Upper lobe of right lung (tissue), 1 donor: ENCODE data around the gene GRIN3B. TPM values are rescaled to one million over a fixed set of nuclear protein-coding genes. Genes with fewer than 3 reads are reported as not detected.

Experiments used
- ATAC-seq: fragments of 200-7000 bp; cut with Tn5 transposase; one replicate; pipeline ENCODE4 v1.9.1; 2020; ENCODE audit warnings: mild to moderate bottlenecking, moderate library complexity
- DNase-seq: peaks from one replicate; pipeline ENCODE4 v3.0.0-alpha.2; 2020
- H3K27ac ChIP-seq: fragments of 200-600 bp; one replicate; pipeline ENCODE4 v1.8.0; 2022
- H3K27me3 ChIP-seq: fragments of 200-600 bp; one replicate; pipeline ENCODE4 v1.8.0; 2022; ENCODE audit warnings: mild to moderate bottlenecking
- H3K36me3 ChIP-seq: fragments of 200-600 bp; one replicate; pipeline ENCODE4 v1.8.0; 2022
- H3K4me1 ChIP-seq: fragments of 200-600 bp; one replicate; pipeline ENCODE4 v1.8.0; 2022
- H3K4me3 ChIP-seq: fragments of 200-600 bp; one replicate; pipeline ENCODE4 v1.8.0; 2022; ENCODE audit warnings: mild to moderate bottlenecking
- H3K9me3 ChIP-seq: fragments of 200-600 bp; one replicate; pipeline ENCODE4 v1.8.0; 2022
- CTCF ChIP-seq: fragments of 200-600 bp; IDR thresholded peaks from one replicate; pipeline ENCODE4 v1.8.0; 2022; ENCODE audit warnings: antibody characterized with exemption
- intact Hi-C: fragments of 100-400 bp; cut with DNase I; formaldehyde crosslinking; loops from one replicate; pipeline ENCODE4 v1.11.0; 2022
- total RNA-seq: library from RNA; stranded (reverse); fragmentation: NEBNext Ultra II Directional; extraction: Animal tissue kit (Norgen Biotek cat#: 25700); gene quantifications from one replicate; pipeline ENCODE4 v1.2.1, GENCODE V29; 2021
- donor health status: DM: no; HTN: yes; CAD: no; lungs with severe emphysema.

GRIN3B gene
- total RNA-seq, 1 donor from 2014 or later: not detected

- TF ChIP-seq CTCF: no peak
- intact Hi-C loops: no loop called here
- Histone ChIP-seq H3K4me1 (no peaks in the 10 kb centered on the region), H3K36me3 (peaks cover 43% of the 10 kb centered on the region), H3K27me3 (no peaks in the 10 kb centered on the region), H3K9me3 (peaks cover 6% of the 10 kb centered on the region), H3K27ac (no peak overlapping the region), H3K4me3 (no peak overlapping the region)
- no peak for DNase-seq
- no peak for ATAC-seq
These were observed 27.9 kb upstream of the GRIN3B start for GRCh38 chr19:972281-972680.

- intact Hi-C loops: no loop called here
- Histone ChIP-seq H3K4me1 (no peaks in the 10 kb centered on the region), H3K4me3 (no peak overlapping the region), H3K9me3 (peaks cover 6% of the 10 kb centered on the region), H3K27me3 (no peaks in the 10 kb centered on the region), H3K27ac (no peak overlapping the region), H3K36me3 (peaks cover 31% of the 10 kb centered on the region)
- no peak for TF ChIP-seq CTCF
- no peak for ATAC-seq
- DNase-seq: no peak
These were observed 26.3 kb upstream of the GRIN3B start for GRCh38 chr19:973726-974563.

- peaks cover 23% of the 10 kb centered on the region for H3K36me3 ChIP-seq
- no peaks in the 10 kb centered on the region for H3K27me3 ChIP-seq
- no peak for TF ChIP-seq CTCF
- H3K9me3 ChIP-seq: peaks cover 6% of the 10 kb centered on the region
- H3K27ac ChIP-seq: no peak overlapping the region
- ATAC-seq (peak; percentile 6), DNase-seq (no peak)
- intact Hi-C loops: no loop called here
- no peaks in the 10 kb centered on the region for H3K4me1 ChIP-seq
- H3K4me3 ChIP-seq: no peak overlapping the region
These were observed 25.5 kb upstream of the GRIN3B start for GRCh38 chr19:974564-975257.

- Histone ChIP-seq H3K27ac (no peak overlapping the region), H3K4me1 (no peaks in the 10 kb centered on the region), H3K9me3 (no peaks in the 10 kb centered on the region), H3K36me3 (peaks cover 9% of the 10 kb centered on the region), H3K27me3 (no peaks in the 10 kb centered on the region), H3K4me3 (no peak overlapping the region)
- DNase-seq (no peak), ATAC-seq (no peak)
- intact Hi-C loops: no loop called here
- no peak for TF ChIP-seq CTCF
These were observed 23.7 kb upstream of the GRIN3B start for GRCh38 chr19:976476-976875.

GRCh38 chr19:977058-977464, 23.2 kb upstream of the GRIN3B start:
- Histone ChIP-seq H3K4me3 (no peak overlapping the region), H3K9me3 (no peaks in the 10 kb centered on the region), H3K36me3 (peaks cover 3% of the 10 kb centered on the region), H3K27ac (no peak overlapping the region), H3K27me3 (no peaks in the 10 kb centered on the region), H3K4me1 (no peaks in the 10 kb centered on the region)
- no peak for TF ChIP-seq CTCF
- DNase-seq: no peak
- intact Hi-C loops: no loop called here
- ATAC-seq: peak; percentile 19
